ENCODE measurements around the gene ZDHHC11B.
"Not testable (repeated sequence)": the region's sequence is repeated elsewhere in the genome, so short reads cannot be mapped to it uniquely, and the experiment has no call there.

ZDHHC11B gene

DNA sequence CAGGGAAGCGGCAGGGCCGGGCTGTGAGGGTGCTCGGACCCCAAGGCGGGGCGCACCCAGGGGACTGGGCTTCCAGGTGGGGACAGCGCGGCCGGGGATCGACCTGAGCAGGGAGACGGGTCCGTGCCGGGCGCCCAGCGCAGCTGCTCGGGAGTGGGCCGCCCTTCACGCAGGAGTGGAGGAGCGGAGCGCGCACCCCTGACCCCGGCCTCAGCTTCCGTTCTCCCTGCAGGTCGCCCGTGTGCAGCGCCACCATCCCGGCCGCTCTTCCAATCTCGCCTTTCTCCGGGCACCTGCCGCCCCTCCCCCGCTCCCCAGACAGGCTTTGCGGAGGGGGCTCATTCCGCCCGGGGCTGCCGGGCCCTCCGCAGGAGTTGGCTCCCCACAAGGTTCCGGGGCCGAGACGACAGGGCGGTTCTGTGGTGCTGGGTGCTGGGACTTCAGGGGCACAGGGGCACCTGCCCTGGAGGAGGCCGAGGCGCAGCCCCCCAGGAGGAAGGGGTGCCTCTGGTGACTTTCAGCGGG lies 714 bp upstream of the ZDHHC11B start:
- not testable (repeated sequence) for H3K4me2 ChIP-seq (ENCODE audit: low read length); H3K9ac ChIP-seq (ENCODE audit: low read length); H3K4me3 ChIP-seq (ENCODE audit: low read length)

DNA sequence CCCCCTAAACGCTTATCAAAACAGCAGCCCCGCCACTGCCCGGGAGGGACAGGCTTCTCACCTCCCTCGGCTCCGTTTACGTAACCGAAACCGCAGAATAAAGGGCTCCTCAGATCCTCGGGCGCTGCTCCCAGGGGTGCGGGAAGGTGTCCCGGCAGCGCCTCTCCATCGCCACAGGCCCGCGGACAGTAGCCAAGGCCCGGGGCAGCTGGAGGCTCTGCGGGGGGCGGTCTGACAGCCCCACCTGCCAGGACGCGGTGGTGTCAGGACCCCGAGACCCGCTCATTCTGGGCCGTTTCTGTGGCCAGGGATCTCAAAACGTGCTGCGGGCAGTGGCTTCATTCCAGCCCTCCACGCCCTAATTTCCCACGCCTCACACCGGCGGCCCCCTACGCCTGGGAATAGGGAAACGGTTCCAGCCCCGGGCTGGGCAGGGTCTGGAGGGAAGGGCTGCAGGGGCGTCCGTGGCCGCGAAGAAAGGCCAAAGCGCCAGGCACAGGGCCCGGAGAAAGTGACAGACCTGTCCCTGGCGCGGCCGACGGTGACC lies 575 bp downstream of the ZDHHC11B start:
- H3K9me3 ChIP-seq (ENCODE audit: insufficient read depth, low read length); H2AFZ ChIP-seq (ENCODE audit: low read depth, low read length); H3K4me3 ChIP-seq (ENCODE audit: low read length): not testable (repeated sequence)

More for the DNA sequence above, 714 bp upstream of the ZDHHC11B start:
- not testable (repeated sequence) for H3K79me2 ChIP-seq (ENCODE audit: low read length); H4K20me1 ChIP-seq (ENCODE audit: insufficient read depth, low read length); H3K27ac ChIP-seq (ENCODE audit: low read length); H3K27me3 ChIP-seq (ENCODE audit: low read depth, low read length); H3K9me3 ChIP-seq (ENCODE audit: insufficient read depth, low read length); H3K4me1 ChIP-seq (ENCODE audit: low read length); H3K36me3 ChIP-seq (replicated peaks; ENCODE audit: low read depth, low read length); H2AFZ ChIP-seq (ENCODE audit: low read depth, low read length)

DNA sequence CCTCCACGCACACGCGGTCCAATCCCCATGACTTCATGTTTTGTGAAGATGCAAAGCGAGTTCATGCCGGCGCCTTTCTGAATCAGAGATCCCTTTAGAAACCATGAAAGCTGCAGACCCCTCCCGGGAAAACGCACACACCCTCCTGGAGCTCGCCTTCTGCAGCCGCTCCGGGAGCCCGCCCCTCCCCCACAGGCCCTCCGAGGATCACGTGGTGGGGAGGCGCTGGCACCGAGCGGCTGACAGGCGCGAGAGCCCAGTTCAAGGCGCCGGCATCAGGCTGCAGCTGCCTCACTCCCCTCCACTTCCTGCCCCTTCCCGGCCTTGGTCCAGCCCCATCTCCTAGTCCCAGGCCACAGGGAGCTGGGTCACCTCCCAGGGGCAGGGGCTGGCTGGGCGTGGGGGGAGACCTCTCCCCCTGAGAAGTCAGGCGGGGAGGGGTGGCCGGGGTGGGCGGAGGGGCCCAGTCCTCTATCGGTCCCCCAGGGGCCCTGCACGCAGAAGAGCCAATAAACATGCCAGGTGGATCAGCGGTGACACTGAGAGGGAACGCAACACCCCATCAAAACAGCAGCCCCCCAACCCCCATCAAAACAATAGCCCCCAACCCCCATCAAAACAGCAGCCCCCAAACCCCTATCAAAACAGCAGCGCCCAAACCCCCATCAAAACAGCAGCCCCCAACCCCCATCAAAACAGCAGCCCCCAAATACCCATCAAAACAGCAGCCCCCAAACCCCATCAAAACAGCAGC lies 1.3 kb downstream of the ZDHHC11B start:
- H2AFZ ChIP-seq (ENCODE audit: low read depth, low read length); H3K9me3 ChIP-seq (ENCODE audit: insufficient read depth, low read length); H3K9ac ChIP-seq (ENCODE audit: low read length); H3K27me3 ChIP-seq (ENCODE audit: low read depth, low read length); H3K4me2 ChIP-seq (ENCODE audit: low read length); H4K20me1 ChIP-seq (ENCODE audit: insufficient read depth, low read length); H3K4me3 ChIP-seq (ENCODE audit: low read length); H3K36me3 ChIP-seq (replicated peaks; ENCODE audit: low read depth, low read length); H3K4me1 ChIP-seq (ENCODE audit: low read length); H3K27ac ChIP-seq (ENCODE audit: low read length); H3K79me2 ChIP-seq (ENCODE audit: low read length): not testable (repeated sequence)

More for the DNA sequence above, 575 bp downstream of the ZDHHC11B start:
- not testable (repeated sequence) for H4K20me1 ChIP-seq (ENCODE audit: insufficient read depth, low read length); H3K36me3 ChIP-seq (replicated peaks; ENCODE audit: low read depth, low read length); H3K4me2 ChIP-seq (ENCODE audit: low read length); H3K27ac ChIP-seq (ENCODE audit: low read length); H3K4me1 ChIP-seq (ENCODE audit: low read length); H3K27me3 ChIP-seq (ENCODE audit: low read depth, low read length); H3K9ac ChIP-seq (ENCODE audit: low read length); H3K79me2 ChIP-seq (ENCODE audit: low read length)

DNA sequence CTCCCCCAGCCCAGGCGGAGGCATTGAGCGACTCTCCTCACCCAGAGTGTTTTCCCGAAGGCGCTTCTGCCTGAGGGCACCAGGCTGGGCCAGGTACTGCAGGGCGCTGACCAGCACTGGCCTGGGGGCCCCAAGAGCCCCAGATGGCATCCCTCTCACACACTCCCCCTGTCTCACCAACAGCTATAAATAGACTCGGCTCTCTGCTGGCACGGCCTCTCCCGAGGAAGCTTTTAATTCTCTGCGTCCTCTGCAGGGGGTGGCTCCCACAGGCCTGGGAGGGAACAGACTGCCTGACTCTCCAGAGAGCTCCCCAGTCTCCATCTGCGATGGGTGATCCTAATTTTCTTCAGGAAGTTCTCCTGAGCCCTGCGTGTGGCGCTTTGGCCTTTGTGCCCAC lies 2.2 kb downstream of the ZDHHC11B start:
- not testable (repeated sequence) for H4K20me1 ChIP-seq (ENCODE audit: insufficient read depth, low read length); H2AFZ ChIP-seq (ENCODE audit: low read depth, low read length); H3K4me2 ChIP-seq (ENCODE audit: low read length); H3K4me3 ChIP-seq (ENCODE audit: low read length); H3K27me3 ChIP-seq (ENCODE audit: low read depth, low read length); H3K27ac ChIP-seq (ENCODE audit: low read length); H3K9ac ChIP-seq (ENCODE audit: low read length); H3K36me3 ChIP-seq (replicated peaks; ENCODE audit: low read depth, low read length); H3K9me3 ChIP-seq (ENCODE audit: insufficient read depth, low read length); H3K4me1 ChIP-seq (ENCODE audit: low read length); H3K79me2 ChIP-seq (ENCODE audit: low read length)

DNA sequence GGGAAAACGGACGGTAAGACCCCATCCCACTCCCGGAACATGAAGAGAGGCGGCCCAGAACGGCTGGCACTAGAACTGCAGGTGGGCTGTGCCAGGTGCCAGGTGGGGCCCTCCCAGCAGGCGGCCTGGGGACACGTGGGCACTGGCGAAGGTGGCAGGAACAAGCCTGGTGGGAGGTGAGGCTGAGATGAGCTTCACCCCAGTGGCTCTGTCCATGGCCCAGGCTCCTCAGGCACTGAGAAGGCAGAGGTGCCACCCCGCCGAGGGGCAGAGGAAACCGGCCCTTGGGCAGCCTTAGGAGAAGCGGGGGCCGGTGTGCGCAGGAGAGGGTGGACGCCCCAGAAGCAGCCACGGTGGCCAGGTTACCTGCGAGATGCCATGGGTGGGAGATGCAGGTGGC lies 4.0 kb downstream of the ZDHHC11B start:
- H2AFZ ChIP-seq (ENCODE audit: low read depth, low read length); H3K27ac ChIP-seq (ENCODE audit: low read length); H3K36me3 ChIP-seq (replicated peaks; ENCODE audit: low read depth, low read length); H3K9ac ChIP-seq (ENCODE audit: low read length); H3K4me1 ChIP-seq (ENCODE audit: low read length); H3K79me2 ChIP-seq (ENCODE audit: low read length); H3K27me3 ChIP-seq (ENCODE audit: low read depth, low read length); H3K4me2 ChIP-seq (ENCODE audit: low read length); H4K20me1 ChIP-seq (ENCODE audit: insufficient read depth, low read length); H3K9me3 ChIP-seq (ENCODE audit: insufficient read depth, low read length); H3K4me3 ChIP-seq (ENCODE audit: low read length): not testable (repeated sequence)

DNA sequence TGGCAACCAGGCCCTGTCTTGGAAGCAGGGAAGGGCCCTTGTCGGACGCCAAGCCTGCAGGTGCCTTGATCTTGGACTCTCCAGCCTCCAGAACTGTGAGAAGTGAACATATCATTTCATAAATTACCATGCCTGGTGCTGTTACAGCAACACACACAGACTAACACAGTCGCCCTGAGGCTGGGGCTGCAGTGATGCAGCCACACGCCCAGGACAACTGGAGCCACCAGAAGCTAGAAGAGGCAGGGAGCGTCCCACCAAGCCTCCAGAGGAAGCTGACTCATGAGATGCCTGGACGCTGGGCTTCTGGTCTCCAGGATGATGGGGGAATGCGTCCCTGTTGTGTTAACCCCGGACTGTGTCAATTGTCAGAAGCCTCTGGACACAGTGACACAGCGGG lies 5.6 kb downstream of the ZDHHC11B start:
- H3K9me3 ChIP-seq (ENCODE audit: insufficient read depth, low read length); H3K9ac ChIP-seq (ENCODE audit: low read length); H3K36me3 ChIP-seq (replicated peaks; ENCODE audit: low read depth, low read length); H3K4me3 ChIP-seq (ENCODE audit: low read length); H3K4me1 ChIP-seq (ENCODE audit: low read length); H3K27ac ChIP-seq (ENCODE audit: low read length); H3K79me2 ChIP-seq (ENCODE audit: low read length); H3K4me2 ChIP-seq (ENCODE audit: low read length); H3K27me3 ChIP-seq (ENCODE audit: low read depth, low read length); H2AFZ ChIP-seq (ENCODE audit: low read depth, low read length); H4K20me1 ChIP-seq (ENCODE audit: insufficient read depth, low read length): not testable (repeated sequence)

DNA sequence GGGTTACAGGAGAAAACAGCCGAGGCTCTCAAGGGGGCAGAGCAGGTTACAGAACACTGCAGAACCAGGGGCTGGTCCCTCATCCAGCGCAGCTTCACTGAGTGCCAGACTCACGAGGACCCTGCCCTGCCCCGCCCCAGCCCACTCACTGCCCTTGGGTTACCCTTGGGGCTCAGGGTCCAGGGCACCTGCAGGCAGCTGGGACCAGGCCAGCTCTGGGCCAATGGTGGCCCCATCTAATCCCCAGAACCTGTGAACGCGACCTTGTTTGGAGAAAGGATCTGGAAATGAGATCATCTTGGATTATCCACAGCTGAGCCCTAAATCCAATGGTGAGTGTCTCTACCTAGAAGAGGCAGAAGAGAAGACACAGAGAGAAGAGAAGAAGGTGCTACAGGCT lies 6.1 kb downstream of the ZDHHC11B start:
- not testable (repeated sequence) for H2AFZ ChIP-seq (ENCODE audit: low read depth, low read length); H3K4me3 ChIP-seq (ENCODE audit: low read length); H3K9me3 ChIP-seq (ENCODE audit: insufficient read depth, low read length); H3K4me2 ChIP-seq (ENCODE audit: low read length); H3K79me2 ChIP-seq (ENCODE audit: low read length); H3K4me1 ChIP-seq (ENCODE audit: low read length); H3K9ac ChIP-seq (ENCODE audit: low read length); H3K27me3 ChIP-seq (ENCODE audit: low read depth, low read length); H3K36me3 ChIP-seq (replicated peaks; ENCODE audit: low read depth, low read length); H4K20me1 ChIP-seq (ENCODE audit: insufficient read depth, low read length); H3K27ac ChIP-seq (ENCODE audit: low read length)

All from OCI-LY3 (cell line).